G401.6 (cell line): ENCODE results near the gene UBE3A.
A peak's percentile ranks its signal among the peaks of the same experiment; 100 is the strongest.
"Not testable (repeated sequence)": the region's sequence is repeated elsewhere in the genome, so short reads cannot be mapped to it uniquely, and the experiment has no call there.

ENCODE experiments used
- FAIRE-seq: peaks from 2 replicates; lab custom pipeline; 2012; peaks lifted over from hg19 to GRCh38; lab: Jason Lieb, UNC

Gene UBE3A

GRCh38 chr15:25438601-25439368, at the start of gene UBE3A:
TSS of gene UBE3A (minus strand) at chr15:25439024. CDS start at chr15:25409107, 29,917 bp downstream.
- no peak for FAIRE-seq

DNA sequence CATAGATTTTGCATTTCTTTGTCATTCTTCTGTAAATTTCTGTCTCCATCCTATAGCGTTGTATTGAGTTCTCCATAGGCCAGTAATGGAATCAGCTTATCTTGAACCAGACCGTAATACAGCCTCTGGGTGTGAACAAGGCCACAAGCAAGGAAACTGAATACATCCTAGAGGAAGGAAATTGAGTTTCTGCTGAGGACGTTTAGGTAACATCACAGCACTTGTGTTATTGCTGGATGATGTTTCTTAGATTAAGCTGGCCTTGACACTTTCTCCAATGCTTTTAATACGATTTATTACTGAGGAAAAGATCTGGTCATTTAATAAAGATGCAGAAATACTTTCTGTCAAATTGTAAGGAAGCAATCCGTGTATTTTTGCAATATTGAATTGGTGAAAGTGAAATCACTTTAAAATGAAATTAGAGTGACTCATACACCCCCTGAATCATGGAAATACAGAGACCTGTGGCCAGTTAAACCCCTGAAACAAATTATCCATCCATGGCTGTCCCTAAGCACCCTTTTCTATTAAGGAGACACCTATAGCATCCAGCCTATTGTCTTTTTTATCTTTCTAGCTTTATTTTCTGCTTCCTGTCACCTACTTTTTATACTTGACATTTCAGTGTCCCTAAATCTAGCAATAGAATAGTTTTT, 48.5 kb upstream of the UBE3A start:
- no peak for FAIRE-seq

DNA sequence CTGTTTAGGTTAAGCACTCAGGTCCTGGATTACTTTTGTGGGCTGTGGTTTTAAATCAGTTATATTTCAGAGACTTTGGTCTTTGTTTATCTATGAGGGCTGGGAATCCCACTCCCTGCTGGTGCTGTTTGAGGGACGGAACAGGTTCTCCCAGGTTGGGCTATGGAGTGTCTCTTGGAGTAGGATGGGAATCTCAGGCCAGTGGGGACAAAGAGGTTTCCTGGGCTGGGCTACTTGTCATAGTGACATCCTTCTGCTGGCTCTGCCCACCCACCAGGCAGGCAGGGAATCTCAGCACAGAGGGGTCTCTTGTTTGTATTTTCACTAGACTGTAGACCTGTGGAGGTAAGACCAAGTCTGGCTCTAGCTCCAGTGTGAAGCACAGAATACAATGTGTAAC, 47.2 kb upstream of the UBE3A start:
- no peak for FAIRE-seq

GRCh38 chr15:25481208-25481859, 42.5 kb upstream of the UBE3A start:
- FAIRE-seq = no peak

DNA sequence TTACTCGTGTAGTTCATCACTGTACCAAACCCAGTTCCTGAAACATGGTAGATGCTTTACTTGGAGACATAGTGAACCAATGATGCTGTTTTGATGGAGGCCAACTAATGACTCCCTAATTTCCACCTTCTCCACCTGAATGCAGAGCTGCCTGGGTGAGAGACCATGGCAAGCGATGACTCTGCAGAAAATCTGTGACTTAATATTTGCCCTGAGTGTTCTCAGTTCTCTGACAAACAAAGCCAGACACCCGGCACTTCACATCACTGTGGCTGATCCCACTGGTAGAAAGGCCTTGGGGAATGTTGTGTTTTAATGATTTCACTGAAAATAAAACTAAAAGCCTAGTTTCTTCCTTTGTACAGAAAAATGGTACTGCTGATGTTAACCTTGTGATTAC, 39.5 kb upstream of the UBE3A start:
- no peak for FAIRE-seq

DNA sequence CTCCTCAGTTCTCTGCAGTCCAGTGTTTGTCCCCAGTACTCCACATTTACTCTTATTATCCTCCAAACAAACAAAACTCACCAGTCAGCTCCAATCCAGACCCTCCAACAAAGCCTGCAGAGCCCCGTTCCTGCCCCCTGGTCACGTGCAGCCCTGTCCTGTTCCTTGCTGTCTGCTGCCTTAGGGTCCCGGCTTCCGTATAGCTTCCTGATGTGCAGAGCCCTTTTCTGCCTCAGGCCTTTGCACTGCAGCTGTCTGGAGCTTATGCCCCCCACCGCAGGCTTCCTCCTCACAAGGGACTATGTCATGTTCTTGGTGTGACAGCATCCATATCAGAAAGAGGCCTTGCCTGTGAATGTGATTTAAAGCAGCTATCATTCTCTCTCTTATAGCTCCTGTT, 39.0 kb upstream of the UBE3A start:
- no peak for FAIRE-seq

DNA sequence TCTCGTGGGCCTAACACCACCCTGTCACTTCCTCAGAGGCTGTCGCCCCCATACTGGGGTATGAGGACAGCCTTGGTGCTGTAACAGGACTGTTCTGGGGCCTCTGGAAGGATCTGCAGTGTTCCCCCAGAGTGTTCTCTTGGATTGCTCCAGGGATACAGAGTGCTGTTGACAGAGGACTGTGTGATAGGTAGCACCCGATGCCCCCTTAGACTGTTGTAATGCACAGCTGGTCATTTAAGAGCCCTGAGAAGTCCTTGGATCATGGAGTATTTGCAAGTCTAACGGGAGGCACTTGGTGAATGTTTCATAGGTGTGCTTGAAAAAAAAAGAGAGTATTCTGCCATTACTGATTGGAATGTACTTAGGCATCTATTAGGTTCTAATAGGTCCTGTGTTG, 35.4 kb upstream of the UBE3A start:
- no peak for FAIRE-seq

- FAIRE-seq = no peak
Measured at GRCh38 chr15:25470230-25470629, 31.4 kb upstream of the UBE3A start.

DNA sequence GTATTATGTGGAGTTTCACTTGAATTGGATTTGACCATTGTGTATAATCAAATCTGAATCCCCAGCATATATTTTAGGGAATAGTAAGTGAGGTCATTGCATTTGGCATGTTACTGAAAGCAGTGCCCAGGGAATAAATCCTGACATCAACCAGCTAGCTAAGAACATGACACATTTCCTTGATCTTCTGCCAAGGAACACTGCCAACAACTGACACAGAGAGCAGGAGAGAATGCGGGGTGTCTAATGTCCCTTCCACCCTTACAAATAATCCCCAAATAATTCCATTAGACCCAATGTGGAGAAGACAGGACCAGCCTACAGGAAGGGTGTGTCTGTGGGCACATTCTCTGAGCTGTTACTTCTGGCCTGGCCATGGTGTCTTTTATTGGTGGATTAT, 30.6 kb upstream of the UBE3A start:
- no peak for FAIRE-seq

DNA sequence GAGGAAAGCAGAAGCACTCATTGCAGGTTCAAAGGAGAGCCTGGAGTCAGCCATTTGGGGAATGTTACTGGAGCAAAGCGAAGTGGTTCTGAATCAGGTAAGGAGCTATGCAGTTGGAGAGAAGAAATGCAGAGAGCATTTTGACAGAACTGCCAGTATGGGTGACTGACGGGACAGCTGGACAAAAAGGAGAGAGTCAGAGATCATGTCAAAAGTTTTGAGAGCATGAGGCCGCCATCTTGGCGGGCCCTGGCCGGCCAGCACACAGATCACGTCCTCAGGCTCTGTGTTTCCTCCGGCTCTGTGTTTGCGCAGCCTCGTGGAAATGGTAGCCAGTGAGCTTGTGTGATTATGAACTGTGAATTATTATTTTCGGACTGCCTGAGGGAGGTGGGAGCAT, 29.8 kb upstream of the UBE3A start:
- no peak for FAIRE-seq

DNA sequence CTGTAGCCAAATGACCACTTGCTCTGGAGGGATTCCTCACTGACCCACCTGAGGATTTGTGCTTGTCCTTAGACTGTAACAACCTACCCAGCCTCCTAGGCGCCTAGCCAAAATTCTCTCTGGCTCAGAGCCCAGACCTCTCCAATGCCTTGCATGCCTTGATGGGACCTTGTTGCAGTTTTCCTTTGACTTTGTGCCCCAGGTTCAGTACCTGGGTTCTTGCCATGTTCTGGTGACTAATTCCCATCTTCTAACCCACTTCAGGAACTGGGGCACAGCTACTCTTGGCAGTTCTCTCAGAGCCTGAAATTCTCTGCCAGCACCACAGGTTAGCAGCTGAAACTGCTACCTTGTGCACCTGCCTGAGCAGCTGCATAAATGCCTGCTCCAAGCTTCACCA, 27.0 kb upstream of the UBE3A start:
- no peak for FAIRE-seq

GRCh38 chr15:25464784-25465183, 26.0 kb upstream of the UBE3A start:
- FAIRE-seq = no peak

- no peak for FAIRE-seq
Measured at GRCh38 chr15:25464383-25464782, 25.6 kb upstream of the UBE3A start.

- FAIRE-seq = no peak
Measured at GRCh38 chr15:25456196-25456595, 17.4 kb upstream of the UBE3A start.

- no peak for FAIRE-seq
Measured at GRCh38 chr15:25455226-25455625, 16.4 kb upstream of the UBE3A start.

DNA sequence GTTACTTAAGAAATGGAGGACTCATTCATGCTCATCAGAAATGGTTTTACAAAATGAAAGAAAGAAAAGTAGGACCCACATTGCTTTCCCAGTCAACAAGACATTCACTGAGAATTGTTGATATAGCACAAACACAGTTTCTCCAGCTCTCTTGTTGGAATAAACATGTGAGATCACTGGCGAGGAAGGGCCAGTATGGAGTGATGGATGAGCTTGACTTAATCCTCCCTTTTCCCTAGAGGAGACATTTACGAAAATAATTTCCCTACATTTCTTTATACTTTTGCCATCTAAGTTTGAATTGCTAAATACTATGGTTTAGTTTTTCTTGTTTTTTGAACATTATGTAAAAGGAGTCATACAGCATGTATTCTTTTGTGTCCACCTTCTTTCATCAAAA, 15.9 kb upstream of the UBE3A start:
- no peak for FAIRE-seq

GRCh38 chr15:25453246-25453645, 14.4 kb upstream of the UBE3A start:
- not testable (repeated sequence) for FAIRE-seq

DNA sequence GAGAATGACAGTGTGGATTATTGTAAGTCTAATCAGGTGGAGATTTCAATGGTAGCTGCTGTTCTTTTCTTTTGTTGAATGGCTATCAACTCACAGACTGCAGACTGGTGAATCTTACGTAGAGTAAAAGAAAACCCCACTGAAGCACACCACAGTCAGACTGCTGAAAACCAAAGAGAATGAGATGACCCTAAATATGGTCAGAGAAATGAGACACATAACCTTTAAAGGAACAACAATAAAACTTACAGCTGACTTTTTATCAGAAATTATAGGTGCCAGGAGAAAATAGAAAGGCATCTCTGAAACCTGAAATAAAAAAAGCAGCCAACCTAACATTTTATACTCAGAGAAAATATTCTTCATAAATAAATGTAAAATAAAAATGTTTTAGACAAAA, 12.7 kb upstream of the UBE3A start:
- peak; percentile 28 for FAIRE-seq

GRCh38 chr15:25450163-25450562, 11.3 kb upstream of the UBE3A start:
- FAIRE-seq = no peak

DNA sequence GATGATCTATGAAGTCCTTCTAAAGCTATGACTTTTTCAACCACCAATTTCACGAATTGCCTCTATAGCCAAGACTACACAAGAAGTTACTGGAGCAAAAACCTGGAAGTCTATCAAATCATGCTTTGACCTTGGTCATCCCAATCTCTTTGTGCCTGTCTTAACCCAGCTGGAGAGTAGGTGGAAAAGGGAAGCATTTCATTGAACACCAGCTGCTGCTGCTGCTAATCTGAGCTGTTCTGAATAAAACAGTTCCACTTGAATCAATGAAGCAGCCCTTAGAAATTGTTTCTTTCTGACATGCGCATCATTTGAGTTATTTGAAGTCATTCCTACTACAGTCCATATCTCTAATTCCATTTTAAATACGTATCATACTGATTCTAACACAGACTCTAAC, 7.3 kb upstream of the UBE3A start:
- no peak for FAIRE-seq

- no peak for FAIRE-seq
Measured at GRCh38 chr15:25445412-25445811, 6.6 kb upstream of the UBE3A start.

- no peak for FAIRE-seq
Measured at GRCh38 chr15:25441111-25441510, 2.3 kb upstream of the UBE3A start.

GRCh38 chr15:25439369-25439836, 579 bp upstream of the UBE3A start:
- FAIRE-seq = no peak
